ENCODE data around the gene NRN1L.
A peak's percentile ranks its signal among the peaks of the same experiment; 100 is the strongest.

Gene NRN1L

GRCh38 chr16:67935402-67936123 is 50.9 kb downstream of the NRN1L start:
- DNase-seq (ENCODE audit: low read depth): peak; percentile 86
